Erythroblast (primary cell): ENCODE results near the gene SLC38A8.

Source experiments
- GATA1 ChIP-seq: IDR thresholded peaks from 2 replicates; pipeline ENCODE4 v1.6.1; 2011; ENCODE audit warnings: low read depth, mild to moderate bottlenecking, control low read depth, low read length, moderate library complexity
- POLR2A ChIP-seq: IDR thresholded peaks from 2 replicates; pipeline ENCODE4 v1.6.1; 2011; ENCODE audit warnings: mild to moderate bottlenecking, low read length

GRCh38 chr16:84042879-84043485 is 387 bp upstream of the SLC38A8 start:
- TF ChIP-seq POLR2A (no peak), GATA1 (no peak)
